GM10266 (cell line): Measurements from ENCODE around the gene GNG4.

Experiments
- DNase-seq: peaks from one replicate; pipeline ENCODE4 v3.0.0; 2012; ENCODE audit errors: extremely low spot score
- CTCF ChIP-seq: IDR thresholded peaks from 2 replicates; pipeline ENCODE4 v1.5.1; 2012; ENCODE audit warnings: mild to moderate bottlenecking, low read depth; ENCODE audit not compliant: control insufficient read depth, insufficient read depth; ENCODE audit errors: missing control alignments

GNG4 gene

DNA sequence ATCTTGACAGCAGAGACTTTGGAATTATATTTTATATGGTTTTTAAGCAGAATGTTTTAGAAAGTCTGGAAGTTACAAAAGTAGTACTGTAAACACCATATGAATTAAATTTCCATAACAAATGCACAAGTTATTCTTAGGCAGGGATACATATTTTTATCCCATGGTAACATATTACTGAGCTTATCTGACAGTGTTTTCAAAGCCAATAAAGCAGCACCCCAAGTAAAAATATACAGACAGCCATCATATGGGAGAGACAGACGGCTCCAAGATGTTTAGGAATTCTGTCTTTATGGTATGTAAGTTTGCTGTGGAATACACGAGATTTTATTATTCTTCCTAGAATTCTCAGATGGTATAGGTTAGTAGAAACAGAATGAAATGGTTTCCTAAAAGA is 12.0 kb upstream of the GNG4 start:
- DNase-seq, result no peak
- no peak for TF ChIP-seq CTCF

- TF ChIP-seq CTCF, result no peak
Observed at GRCh38 chr1:235659186-235659771, 9.7 kb upstream of the GNG4 start.

DNA sequence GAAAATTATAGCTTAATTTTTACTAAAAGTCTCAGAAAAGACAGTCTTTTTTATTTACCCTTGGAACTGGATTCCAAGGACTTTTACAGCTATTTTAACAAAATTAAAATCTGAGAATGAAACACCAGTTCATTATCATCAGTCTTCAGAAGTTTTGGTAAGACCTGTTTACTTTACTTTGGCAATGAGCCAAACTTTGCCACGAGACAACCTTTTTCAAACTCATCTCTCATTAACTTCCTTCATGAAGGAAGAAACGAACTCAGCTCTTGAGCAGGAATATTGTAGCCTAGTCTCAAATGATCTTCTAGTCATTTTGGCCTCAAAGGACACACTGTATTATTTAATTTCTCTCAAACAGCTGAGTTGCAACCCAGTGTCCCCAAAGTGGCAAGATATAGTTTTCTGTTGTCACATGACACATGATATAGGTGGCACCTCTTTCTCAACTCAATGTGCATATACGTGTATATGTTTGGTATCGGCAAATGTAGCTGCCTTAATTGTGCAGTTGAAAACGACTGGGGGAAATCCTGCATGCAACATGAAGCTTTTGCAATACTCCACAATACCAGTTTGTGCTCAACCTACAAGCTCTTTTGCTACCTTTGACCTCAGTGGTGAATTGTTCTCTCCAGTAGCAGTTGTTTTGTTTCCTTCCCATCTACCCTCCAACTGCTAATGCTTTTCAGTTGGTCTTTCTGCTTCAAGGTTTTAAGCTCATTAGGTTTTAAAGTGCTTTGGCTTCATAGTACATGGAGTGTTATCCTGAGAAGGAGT is 8.4 kb upstream of the GNG4 start:
- no peak for TF ChIP-seq CTCF
- DNase-seq, result no peak

More at GRCh38 chr1:235659186-235659771, 9.7 kb upstream of the GNG4 start:
- DNase-seq, result no peak

DNA sequence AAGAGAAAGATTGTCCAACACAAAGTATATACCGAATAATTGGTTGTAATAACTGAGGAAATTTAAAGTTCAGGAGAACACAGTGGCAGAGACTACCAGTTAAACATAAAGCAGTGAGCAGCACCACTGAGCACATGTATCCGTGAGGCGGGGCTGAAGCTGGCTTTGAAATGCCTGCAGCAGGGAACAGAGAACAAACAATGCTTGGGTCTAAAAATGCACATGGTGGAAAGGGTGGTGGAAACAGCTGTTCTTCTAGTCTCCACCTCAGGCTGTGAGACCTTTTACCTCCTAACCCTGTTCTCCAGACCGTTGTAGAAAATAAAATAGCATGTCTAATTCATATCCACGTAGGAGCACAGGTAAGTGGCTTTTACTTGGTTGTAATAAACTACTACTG is 7.7 kb upstream of the GNG4 start:
- no peak for TF ChIP-seq CTCF
- DNase-seq, result no peak

- TF ChIP-seq CTCF, result no peak
- no peak for DNase-seq
Observed at GRCh38 chr1:235652364-235652763, 2.8 kb upstream of the GNG4 start.

DNA sequence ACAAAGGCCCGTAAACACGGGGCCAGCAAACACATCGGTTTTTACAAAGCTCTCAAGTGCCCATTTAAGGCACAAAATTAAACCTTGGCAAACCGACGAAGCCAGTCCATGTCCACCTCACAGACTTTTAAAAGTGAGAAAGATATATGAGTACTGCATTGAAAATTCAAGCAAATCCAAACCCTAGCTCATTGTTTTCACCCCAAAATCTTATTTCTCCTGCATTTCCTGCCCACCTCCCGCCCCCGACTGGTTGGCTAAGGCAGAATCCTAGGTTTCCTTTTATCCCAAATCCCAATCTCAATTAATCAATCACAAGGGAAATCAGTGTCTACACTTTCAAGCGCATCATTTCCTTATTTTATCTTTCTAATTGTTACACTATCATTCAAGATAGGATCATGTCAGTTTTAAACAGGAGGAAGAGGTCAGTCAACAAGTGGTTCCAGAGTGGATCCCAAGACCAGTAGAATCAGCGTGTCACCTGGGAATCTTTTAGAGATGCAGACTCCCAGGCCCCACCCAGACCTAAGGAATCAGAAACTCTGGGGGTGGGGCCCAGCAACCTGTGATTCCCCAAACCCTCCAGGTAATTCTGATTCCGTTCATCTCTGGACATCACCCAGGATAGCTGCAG is 1.7 kb upstream of the GNG4 start:
- no peak for DNase-seq
- no peak for TF ChIP-seq CTCF
